RPMI8226 (cell line): ENCODE data around the gene DISC1.

Source experiments
- DNase-seq: peaks from one replicate; pipeline ENCODE4 v3.0.0-alpha.2; 2015

The DISC1 gene

GRCh38 chr1:231674575-231674974, 48.0 kb downstream of the DISC1 start:
- no peak for DNase-seq

DNA sequence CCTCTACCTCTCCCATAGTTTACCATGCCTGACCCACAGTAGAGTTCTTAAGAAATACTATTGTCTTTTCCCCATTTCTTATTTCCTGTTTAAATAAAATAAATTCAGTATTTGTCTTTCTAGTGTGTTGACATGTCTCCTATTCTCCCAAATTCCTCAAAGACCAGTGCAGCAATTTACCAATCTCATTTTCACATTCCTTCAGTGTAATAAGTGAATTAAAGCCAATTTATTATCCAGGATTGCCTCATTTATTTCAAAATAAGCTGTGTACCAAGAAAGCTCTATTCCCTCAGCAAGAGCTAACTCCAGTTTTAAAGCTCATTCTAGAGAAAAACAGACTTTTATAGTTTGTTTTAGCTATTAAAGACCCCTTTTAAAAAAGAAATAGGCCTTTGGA, 49.9 kb downstream of the DISC1 start:
- no peak for DNase-seq

DNA sequence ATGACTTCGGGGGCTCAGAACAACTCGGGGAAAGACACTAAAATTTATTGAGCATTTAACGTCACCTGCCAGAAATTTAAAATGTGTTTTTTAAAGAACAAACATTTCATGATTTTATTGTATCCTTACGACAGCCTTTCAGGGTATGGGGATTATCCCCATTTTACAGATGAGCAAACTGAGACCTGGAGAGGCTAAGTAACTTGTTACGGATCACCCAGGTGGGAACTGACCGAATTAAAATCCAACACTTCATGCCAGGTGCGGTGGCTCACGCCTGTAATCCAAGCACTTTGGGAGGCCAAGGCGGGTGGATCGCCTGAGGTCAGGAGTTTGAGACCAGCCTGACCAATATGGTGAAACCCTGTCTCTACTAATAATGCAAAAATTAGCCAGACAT, 50.9 kb downstream of the DISC1 start:
- DNase-seq = no peak

GRCh38 chr1:231678011-231678432, 51.4 kb downstream of the DISC1 start:
- no peak for DNase-seq

DNA sequence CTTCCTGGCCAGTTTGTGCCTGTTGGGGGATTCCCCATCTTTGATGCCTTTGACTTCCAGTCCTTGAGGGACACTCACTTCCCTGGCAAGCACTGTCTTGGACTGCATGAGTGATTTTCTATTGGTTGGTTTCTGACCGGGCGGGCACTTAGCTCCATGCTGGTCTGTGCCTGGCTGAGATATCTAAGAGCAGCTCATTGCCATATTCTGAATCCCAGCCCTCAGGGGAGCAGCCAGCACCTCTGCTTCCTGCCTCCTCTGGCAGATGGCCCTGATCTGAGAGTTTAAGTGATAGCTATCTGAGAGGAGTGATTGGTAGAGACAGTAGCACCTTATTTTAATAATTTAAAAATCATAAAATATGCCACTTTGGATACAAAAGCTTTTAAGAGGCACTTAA, 52.5 kb downstream of the DISC1 start:
- no peak for DNase-seq

GRCh38 chr1:231681006-231681405, 54.4 kb downstream of the DISC1 start:
- DNase-seq = no peak

- no peak for DNase-seq
Observed at GRCh38 chr1:231682779-231683178, 56.2 kb downstream of the DISC1 start.

DNA sequence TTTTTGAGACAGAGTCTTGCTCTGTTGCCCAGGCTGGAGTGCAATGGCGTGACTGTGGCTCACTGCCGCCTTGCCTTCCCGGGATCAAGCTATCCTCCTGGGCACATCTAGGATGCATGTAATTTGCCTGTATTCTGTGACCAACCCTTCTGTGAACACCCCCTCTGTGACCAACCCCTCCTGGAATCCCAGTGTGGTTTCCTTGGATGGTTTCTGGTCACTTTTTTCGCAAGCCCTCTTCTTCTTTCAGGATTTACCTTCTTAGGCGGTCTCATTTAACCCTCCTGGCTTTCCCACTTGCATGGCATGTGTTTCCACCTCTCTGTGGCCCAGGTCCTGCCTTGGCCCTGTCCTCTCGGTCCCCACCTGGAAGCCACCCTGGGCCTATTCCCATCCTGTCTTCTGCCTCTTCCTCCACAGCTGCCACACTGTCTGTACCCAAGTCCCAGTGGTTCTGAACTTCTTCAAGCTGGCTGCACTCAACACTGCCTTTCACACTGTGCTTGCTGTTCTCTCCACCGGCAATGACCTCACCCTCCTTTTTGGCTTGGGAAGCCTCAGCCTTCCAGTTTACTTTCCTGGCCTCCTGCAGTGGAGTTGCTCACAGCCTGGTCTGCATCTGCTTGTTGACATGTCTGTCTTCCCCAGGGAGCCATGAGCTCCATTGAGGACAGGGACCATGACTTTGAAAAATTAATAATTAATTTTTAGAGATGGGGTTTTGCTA, 57.0 kb downstream of the DISC1 start:
- DNase-seq = no peak

DNA sequence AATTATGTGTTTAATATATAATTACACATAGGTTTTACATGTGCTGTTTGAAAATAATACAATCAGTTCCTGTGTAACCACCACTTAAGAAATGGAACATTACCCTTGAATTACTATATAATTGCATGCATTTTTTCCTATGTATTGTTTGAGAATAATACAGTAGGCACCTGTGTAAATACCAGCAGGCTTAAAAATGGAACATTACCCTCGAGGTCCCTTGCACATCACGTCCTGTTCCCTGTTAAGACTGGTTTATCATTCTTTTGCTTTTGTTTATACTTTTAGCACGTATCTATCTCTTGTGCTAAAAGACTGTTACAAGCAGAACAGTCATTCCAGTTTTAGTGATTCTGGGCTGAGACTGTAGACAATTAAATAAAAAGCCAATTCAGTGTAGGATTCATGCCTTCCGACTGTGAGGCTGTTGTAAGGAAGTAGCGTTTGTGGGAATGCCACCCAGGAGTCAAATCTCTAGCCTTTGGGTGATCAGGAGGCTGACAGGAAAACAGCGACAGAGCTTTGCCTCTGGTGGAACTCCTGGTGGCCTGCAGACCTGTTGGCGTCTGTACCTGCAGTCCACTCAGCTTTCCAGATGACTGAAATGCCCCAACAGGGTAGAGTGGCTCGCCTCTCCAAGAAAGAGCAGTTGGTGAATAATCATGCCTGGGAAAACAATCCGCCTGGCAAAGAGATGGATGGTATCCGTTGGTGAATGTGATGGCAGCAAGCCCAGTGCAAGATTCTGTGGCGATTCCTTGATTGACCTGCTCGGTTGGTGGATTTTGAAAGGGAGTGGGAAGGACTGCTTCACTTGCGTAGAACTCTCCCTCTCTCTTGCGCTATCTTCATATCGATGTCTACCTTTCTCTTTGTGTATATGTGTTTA, 58.0 kb downstream of the DISC1 start:
- no peak for DNase-seq

- DNase-seq = no peak
Observed at GRCh38 chr1:231686384-231686783, 59.8 kb downstream of the DISC1 start.

GRCh38 chr1:231688989-231689388, 62.4 kb downstream of the DISC1 start:
- no peak for DNase-seq

GRCh38 chr1:231690059-231690458, 63.5 kb downstream of the DISC1 start:
- no peak for DNase-seq

- peak; percentile 58 for DNase-seq
Observed at GRCh38 chr1:231691618-231692259, 65.1 kb downstream of the DISC1 start.

- DNase-seq = no peak
Observed at GRCh38 chr1:231693361-231694074, 66.9 kb downstream of the DISC1 start.

- no peak for DNase-seq
Observed at GRCh38 chr1:231694075-231694431, 67.5 kb downstream of the DISC1 start.

GRCh38 chr1:231694465-231695077, 68.0 kb downstream of the DISC1 start:
- DNase-seq = no peak

GRCh38 chr1:231695439-231696255, 69.1 kb downstream of the DISC1 start:
- DNase-seq = no peak

DNA sequence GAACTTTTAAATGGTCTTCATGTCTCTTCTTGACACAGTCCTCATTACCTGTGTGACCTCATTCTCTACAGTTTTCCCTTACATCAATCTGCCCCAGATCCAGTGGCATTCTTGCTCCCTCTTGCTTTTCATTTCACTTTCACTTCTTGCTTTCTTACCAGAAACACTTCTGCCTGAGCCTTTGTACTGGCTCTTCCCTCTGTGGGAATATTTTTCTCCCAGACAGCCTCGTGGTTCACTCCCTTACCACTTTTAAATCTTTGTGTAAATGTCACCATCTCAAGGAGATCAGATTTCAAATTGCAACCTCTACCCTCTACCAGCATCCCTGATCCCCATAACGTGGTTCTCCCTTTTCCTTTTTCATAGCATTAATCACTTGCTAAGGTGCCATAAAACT, 73.2 kb downstream of the DISC1 start:
- DNase-seq = no peak

DNA sequence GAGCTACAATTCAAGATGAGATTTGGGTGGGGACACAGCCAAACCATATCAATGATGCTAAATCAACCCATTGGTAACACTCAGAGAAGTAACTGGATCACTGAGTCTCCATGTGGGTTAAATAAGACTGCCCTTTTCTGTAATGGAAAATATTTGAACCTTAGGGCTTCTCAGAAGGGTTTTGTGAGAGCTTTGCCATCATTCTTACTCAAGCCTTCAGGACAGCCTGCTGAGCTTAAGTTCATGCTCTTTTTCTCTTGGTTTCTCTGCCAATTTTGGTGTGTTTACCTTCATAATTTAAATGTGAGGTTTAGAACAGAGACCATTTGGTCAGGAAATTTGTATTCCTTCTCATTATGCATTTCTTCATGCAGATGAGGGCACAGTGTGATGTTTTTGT, 74.7 kb downstream of the DISC1 start:
- no peak for DNase-seq

DNA sequence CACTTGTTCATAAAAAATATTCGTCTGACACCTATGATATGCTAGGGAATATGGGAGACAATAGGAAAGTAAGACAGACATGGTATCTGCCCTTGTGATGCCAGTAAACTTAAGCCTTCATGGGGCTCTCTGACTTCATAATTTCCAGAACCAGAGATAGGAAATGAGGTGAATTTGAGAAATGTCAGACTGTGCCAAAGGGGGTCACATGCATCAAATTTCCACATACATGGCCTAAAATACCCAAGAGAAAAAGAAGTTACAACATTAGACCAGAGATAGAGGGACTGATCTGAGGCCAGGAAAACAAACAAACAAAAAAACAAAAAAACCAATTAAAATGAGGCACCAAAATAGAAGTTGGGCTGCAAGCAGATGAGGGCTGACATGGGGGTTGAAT, 75.7 kb downstream of the DISC1 start:
- no peak for DNase-seq

DNA sequence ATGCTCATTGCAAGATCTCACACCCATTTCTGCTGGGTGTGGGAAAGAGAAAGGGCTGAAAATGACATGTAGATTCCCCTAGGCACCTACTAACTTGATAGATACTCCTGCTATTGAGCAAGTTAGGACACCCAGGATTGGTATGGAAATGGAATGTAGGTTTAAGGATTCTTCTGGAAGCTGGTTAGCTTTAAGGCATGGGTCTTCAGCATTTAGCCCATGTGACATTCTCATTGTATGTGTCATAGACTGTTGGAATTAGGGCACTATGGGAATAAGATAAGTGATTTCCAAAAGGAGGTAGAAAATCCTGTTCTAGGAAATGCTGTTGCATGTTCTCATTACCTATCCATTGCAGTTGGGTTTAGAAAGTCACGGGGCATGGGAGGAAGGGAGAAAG, 76.2 kb downstream of the DISC1 start:
- DNase-seq = no peak
